Measurements from ENCODE around the gene CENPB. TPM values are rescaled to one million over a fixed set of nuclear protein-coding genes. Genes with fewer than 3 reads are reported as not detected.
"Not testable (repeated sequence)": the region's sequence is repeated elsewhere in the genome, so short reads cannot be mapped to it uniquely, and the experiment has no call there.

Gene CENPB
- total and polyA plus RNA-seq, 10 of the 15 experiments (the other 5 are each of a cell fraction or from before 2014, with no cell fraction given) = 0.16 to 71.2 (median 14.0) TPM

- Histone ChIP-seq H4K20me1 (ENCODE audit: control insufficient read depth, insufficient read depth) (no peaks in the 10 kb centered on the region), H3K9ac (ENCODE audit: control insufficient read depth, insufficient read depth, low read length) (no peak overlapping the region), H2AFZ (ENCODE audit: control insufficient read depth, low read depth, low read length) (no peak overlapping the region), H3K36me3 (ENCODE audit: control insufficient read depth in 2 of 2, insufficient read depth in 2 of 2, low read length in 1 of 2) (no peaks in the 10 kb centered on the region), H3K27ac (ENCODE audit: control insufficient read depth, insufficient read depth) (no peak overlapping the region), H3K9me3 (replicated peaks; ENCODE audit: control insufficient read depth, insufficient read depth, low read length) (no peaks in the 10 kb centered on the region), H3K4me2 (ENCODE audit: control insufficient read depth, insufficient read depth) (no peak overlapping the region), H3K4me1 (ENCODE audit: control insufficient read depth, insufficient read depth, low read length) (peaks cover 3% of the 10 kb centered on the region; the same call in 1 of the 2 replicates), H3K79me2 (ENCODE audit: control insufficient read depth, insufficient read depth, low read length) (no peaks in the 10 kb centered on the region), H3K4me3 (no peak overlapping the region), H3K27me3 (replicated peaks in 1 of 2; ENCODE audit: control insufficient read depth in 2 of 2, insufficient read depth in 2 of 2, low read length in 1 of 2) (no peaks in the 10 kb centered on the region)
- intact Hi-C loops (cut with micrococcal nuclease; ENCODE audit: unreplicated experiment) = no loop called here
- in situ Hi-C loops (cut with MboI) = no loop called here
- 89% methylated on average over 4 of the region's 4 CpGs for WGBS (ENCODE audit: insufficient coverage, insufficient replicate concordance, low lambda C conversion rate, missing lambda C conversion rate)
- TF ChIP-seq MXI1 (IDR thresholded peaks at IDR 0.05; ENCODE audit: low read depth, low read length) (no peak), MYB (IDR thresholded peaks at IDR 0.05; ENCODE audit: borderline replicate concordance, low read depth, low read length) (no peak), SMARCA5 (IDR thresholded peaks at IDR 0.05) (no peak), ELK1 (IDR thresholded peaks at IDR 0.05; ENCODE audit: low read depth, low read length) (no peak), MEF2A (IDR thresholded peaks at IDR 0.05; ENCODE audit: insufficient read depth, low read depth, low read length) (no peak), ZZZ3 (IDR thresholded peaks at IDR 0.05; ENCODE audit: control insufficient read depth, insufficient read length, low read depth) (no peak)
- TF ChIP-seq, protein P1, sequence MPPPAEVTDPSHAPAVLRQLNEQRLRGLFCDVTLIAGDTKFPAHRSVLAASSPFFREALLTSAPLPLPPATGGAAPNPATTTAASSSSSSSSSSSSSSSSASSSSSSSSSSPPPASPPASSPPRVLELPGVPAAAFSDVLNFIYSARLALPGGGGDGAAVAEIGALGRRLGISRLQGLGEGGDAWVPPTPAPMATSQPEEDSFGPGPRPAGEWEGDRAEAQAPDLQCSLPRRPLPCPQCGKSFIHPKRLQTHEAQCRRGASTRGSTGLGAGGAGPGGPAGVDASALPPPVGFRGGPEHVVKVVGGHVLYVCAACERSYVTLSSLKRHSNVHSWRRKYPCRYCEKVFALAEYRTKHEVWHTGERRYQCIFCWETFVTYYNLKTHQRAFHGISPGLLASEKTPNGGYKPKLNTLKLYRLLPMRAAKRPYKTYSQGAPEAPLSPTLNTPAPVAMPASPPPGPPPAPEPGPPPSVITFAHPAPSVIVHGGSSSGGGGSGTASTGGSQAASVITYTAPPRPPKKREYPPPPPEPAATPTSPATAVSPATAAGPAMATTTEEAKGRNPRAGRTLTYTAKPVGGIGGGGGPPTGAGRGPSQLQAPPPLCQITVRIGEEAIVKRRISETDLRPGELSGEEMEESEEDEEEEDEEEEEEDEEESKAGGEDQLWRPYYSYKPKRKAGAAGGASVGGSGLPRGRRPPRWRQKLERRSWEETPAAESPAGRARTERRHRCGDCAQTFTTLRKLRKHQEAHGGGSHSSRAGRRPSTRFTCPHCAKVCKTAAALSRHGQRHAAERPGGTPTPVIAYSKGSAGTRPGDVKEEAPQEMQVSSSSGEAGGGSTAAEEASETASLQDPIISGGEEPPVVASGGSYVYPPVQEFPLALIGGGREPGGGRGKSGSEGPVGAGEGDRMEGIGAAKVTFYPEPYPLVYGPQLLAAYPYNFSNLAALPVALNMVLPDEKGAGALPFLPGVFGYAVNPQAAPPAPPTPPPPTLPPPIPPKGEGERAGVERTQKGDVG (CRISPR knock-in tag; IDR thresholded peaks at IDR 0.05) = no peak
- TF ChIP-seq, protein P2, sequence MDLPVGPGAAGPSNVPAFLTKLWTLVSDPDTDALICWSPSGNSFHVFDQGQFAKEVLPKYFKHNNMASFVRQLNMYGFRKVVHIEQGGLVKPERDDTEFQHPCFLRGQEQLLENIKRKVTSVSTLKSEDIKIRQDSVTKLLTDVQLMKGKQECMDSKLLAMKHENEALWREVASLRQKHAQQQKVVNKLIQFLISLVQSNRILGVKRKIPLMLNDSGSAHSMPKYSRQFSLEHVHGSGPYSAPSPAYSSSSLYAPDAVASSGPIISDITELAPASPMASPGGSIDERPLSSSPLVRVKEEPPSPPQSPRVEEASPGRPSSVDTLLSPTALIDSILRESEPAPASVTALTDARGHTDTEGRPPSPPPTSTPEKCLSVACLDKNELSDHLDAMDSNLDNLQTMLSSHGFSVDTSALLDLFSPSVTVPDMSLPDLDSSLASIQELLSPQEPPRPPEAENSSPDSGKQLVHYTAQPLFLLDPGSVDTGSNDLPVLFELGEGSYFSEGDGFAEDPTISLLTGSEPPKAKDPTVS (IDR thresholded peaks at IDR 0.05; ENCODE audit: low read depth, low read length) = no peak
- CTCF ChIA-PET = interaction anchor here (1.8 kb wide), 1 partner anchor 15 kb away, joined by 5 read pairs; the partner anchor contains the start of gene AP5S1
- RAD21 ChIA-PET (ENCODE audit: unreplicated experiment) = no interaction called here
- BruUV-seq (replicated peaks) = no TSS peak
- FAIRE-seq (no peak), ATAC-seq (no peak), DNase-seq (ENCODE audit: low read depth, low spot score) (no peak)
- POLR2A ChIA-PET = interaction anchor here (0.6 to 0.7 kb wide), 2 partner anchors 50 to 56 kb away, joined by 3 read pairs; no protein-coding TSS in a partner anchor
- SMC1A ChIA-PET (ENCODE audit: uncharacterized antibody, unreplicated experiment) = interaction anchor here (1.4 kb wide), 1 partner anchor 15 kb away, joined by 3 read pairs; no protein-coding TSS in a partner anchor
Measured at GRCh38 chr20:3836132-3836531, 49.6 kb upstream of the CENPB start.

DNA sequence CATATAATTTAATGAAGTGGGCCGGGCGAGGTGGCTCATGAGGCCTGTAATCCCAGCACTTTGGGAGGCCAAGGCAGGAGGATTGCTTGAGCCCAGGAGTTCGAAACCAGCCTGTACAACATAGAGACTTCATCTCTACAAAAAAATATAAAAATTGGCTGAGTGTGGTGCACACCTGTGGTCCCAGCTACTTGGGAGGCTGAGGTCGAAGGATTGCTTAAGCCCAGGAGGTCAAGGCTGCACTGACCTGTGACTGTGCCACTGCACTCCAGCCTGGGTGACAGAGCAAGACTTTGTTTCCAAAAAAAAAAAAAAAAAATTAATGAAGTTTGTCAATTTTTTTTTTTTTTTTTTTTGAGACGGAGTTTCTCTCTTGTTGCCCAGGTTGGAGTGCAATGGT lies 43.4 kb upstream of the CENPB start:
- H3K27ac ChIP-seq (ENCODE audit: control insufficient read depth, insufficient read depth); SMC1A ChIA-PET (ENCODE audit: uncharacterized antibody, unreplicated experiment); H3K4me2 ChIP-seq (ENCODE audit: control insufficient read depth, insufficient read depth); H3K9me3 ChIP-seq (replicated peaks; ENCODE audit: control insufficient read depth, insufficient read depth, low read length); DNase-seq (ENCODE audit: low read depth, low spot score); H3K4me3 ChIP-seq; H3K27me3 ChIP-seq (replicated peaks in 1 of 2; ENCODE audit: control insufficient read depth in 2 of 2, insufficient read depth in 2 of 2, low read length in 1 of 2); H4K20me1 ChIP-seq (ENCODE audit: control insufficient read depth, insufficient read depth); H2AFZ ChIP-seq (ENCODE audit: control insufficient read depth, low read depth, low read length); CTCF ChIA-PET; H3K36me3 ChIP-seq (ENCODE audit: control insufficient read depth in 2 of 2, insufficient read depth in 2 of 2, low read length in 1 of 2); in situ Hi-C loops (cut with MboI); RAD21 ChIA-PET (ENCODE audit: unreplicated experiment); BruUV-seq (replicated peaks); H3K4me1 ChIP-seq (ENCODE audit: control insufficient read depth, insufficient read depth, low read length); H3K79me2 ChIP-seq (ENCODE audit: control insufficient read depth, insufficient read depth, low read length); FAIRE-seq; ATAC-seq; H3K9ac ChIP-seq (ENCODE audit: control insufficient read depth, insufficient read depth, low read length); POLR2A ChIA-PET; intact Hi-C loops (cut with micrococcal nuclease; ENCODE audit: unreplicated experiment): not testable (repeated sequence)
- 93% methylated on average over 4 of the region's 5 CpGs for WGBS (ENCODE audit: insufficient coverage, insufficient replicate concordance, low lambda C conversion rate, missing lambda C conversion rate)
